Measurements from ENCODE around the gene AS3MT.

DNA sequence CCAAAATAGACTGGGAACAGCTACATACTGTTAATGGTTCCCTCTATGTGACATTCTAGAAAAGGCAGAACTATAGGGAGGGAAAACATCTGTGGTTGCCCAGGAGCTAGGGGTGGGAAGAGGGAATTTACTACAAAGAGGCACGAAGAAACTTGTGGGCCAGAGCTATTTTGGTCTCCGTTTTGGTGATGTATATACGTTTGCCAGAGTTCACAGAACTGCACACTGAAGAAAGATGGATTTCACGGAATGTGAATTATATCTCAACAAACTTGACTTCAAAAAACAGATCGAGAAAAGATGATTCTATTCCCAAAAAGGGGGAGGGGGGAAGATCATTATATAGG is 386 bp upstream of the AS3MT start:
- TF ChIP-seq CTCF (IDR thresholded peaks at IDR 0.05; ENCODE audit: low read length) = no peak
- TF ChIP-seq EZH2 (IDR thresholded peaks at IDR 0.05; ENCODE audit: borderline replicate concordance, low read length) = no peak

Data from OCI-LY1 (cell line).